ENCODE results near the gene TALDO1.

Gene TALDO1

GRCh38 chr11:747158-748006 lies at the start of gene TALDO1:
Gene TALDO1 (plus strand): TSS chr11:747464. CDS start chr11:747482, 18 bp downstream.
- peak; percentile 91 for DNase-seq (ENCODE audit: low spot score)

GRCh38 chr11:697811-698311 lies 49.4 kb upstream of the TALDO1 start:
- DNase-seq (ENCODE audit: low spot score) = no peak

- no peak for DNase-seq (ENCODE audit: low spot score)
Measured at GRCh38 chr11:698493-699115, 48.7 kb upstream of the TALDO1 start.

GRCh38 chr11:699116-699508 lies 48.2 kb upstream of the TALDO1 start:
- DNase-seq (ENCODE audit: low spot score) = no peak

- DNase-seq (ENCODE audit: low spot score) = no peak
Measured at GRCh38 chr11:699753-700152, 47.5 kb upstream of the TALDO1 start.

- DNase-seq (ENCODE audit: low spot score) = no peak
Measured at GRCh38 chr11:701741-702461, 45.4 kb upstream of the TALDO1 start.

GRCh38 chr11:702462-703461 lies 44.5 kb upstream of the TALDO1 start:
- no peak for DNase-seq (ENCODE audit: low spot score)

- DNase-seq (ENCODE audit: low spot score) = no peak
Measured at GRCh38 chr11:703506-703905, 43.8 kb upstream of the TALDO1 start.

- DNase-seq (ENCODE audit: low spot score) = no peak
Measured at GRCh38 chr11:704228-704674, 43.0 kb upstream of the TALDO1 start.

GRCh38 chr11:704781-705645 lies 42.3 kb upstream of the TALDO1 start:
- no peak for DNase-seq (ENCODE audit: low spot score)

GRCh38 chr11:705646-706438 lies 41.4 kb upstream of the TALDO1 start, which contains the start of gene EPS8L2:
Gene EPS8L2 (plus strand): TSS chr11:706231. CDS start chr11:709408, 3,177 bp downstream.
- no peak for DNase-seq (ENCODE audit: low spot score)

GRCh38 chr11:706439-706956 lies 40.8 kb upstream of the TALDO1 start:
- no peak for DNase-seq (ENCODE audit: low spot score)

GRCh38 chr11:706957-707816 lies 40.1 kb upstream of the TALDO1 start:
- DNase-seq (ENCODE audit: low spot score) = no peak

- no peak for DNase-seq (ENCODE audit: low spot score)
Measured at GRCh38 chr11:707817-708420, 39.3 kb upstream of the TALDO1 start.

- DNase-seq (ENCODE audit: low spot score) = no peak
Measured at GRCh38 chr11:708511-708910, 38.8 kb upstream of the TALDO1 start.

GRCh38 chr11:709109-709997 lies 37.9 kb upstream of the TALDO1 start:
- no peak for DNase-seq (ENCODE audit: low spot score)

GRCh38 chr11:714436-714835 lies 32.8 kb upstream of the TALDO1 start:
- no peak for DNase-seq (ENCODE audit: low spot score)
